Mammary epithelial cell (primary cell): ENCODE data around the gene PRR20G.

ENCODE experiments used
- EZH2 ChIP-seq: IDR thresholded peaks from 2 replicates; pipeline ENCODE4 v1.6.1; 2012; ENCODE audit warnings: low read length, inconsistent platforms, borderline replicate concordance
- TF ChIP-seq, protein P1 (sequence below), 2 donors: IDR thresholded peaks in 1 of 2; conservative IDR thresholded peaks in 1 of 2; 2 replicates each; pipeline ENCODE4 v1.5.1; 2011 to 2012; ENCODE audit warnings: inconsistent platforms in 2 of 2, low read length in 2 of 2, mild to moderate bottlenecking in 2 of 2, control low read depth in 1 of 2, low read depth in 1 of 2; ENCODE audit not compliant: insufficient read depth in 1 of 2; ENCODE audit errors: extremely low read depth in 1 of 2

DNA sequence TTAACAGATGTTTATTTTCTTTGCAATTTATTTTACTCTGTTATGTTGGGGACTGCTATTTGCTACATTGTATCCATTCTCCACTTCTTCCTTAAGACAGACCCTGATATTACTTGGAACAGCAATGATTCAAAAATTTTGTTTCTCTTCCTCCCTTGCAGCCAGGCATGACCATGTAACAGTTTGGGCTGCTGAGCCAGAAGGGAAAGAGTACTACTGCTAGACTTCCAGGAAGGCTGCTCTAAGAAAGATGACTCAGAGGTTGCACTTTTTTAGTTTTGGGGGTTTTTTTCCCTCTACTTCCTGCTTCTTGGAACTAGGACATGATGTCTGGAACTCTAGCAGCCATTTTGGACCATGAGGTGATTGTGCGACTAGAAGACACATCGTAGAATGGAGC, 10.3 kb downstream of the PRR20G start:
- TF ChIP-seq, protein P1, sequence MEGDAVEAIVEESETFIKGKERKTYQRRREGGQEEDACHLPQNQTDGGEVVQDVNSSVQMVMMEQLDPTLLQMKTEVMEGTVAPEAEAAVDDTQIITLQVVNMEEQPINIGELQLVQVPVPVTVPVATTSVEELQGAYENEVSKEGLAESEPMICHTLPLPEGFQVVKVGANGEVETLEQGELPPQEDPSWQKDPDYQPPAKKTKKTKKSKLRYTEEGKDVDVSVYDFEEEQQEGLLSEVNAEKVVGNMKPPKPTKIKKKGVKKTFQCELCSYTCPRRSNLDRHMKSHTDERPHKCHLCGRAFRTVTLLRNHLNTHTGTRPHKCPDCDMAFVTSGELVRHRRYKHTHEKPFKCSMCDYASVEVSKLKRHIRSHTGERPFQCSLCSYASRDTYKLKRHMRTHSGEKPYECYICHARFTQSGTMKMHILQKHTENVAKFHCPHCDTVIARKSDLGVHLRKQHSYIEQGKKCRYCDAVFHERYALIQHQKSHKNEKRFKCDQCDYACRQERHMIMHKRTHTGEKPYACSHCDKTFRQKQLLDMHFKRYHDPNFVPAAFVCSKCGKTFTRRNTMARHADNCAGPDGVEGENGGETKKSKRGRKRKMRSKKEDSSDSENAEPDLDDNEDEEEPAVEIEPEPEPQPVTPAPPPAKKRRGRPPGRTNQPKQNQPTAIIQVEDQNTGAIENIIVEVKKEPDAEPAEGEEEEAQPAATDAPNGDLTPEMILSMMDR (conservative IDR thresholded peaks at IDR 0.05 in 1 of 2, IDR thresholded peaks at IDR 0.05 in 1 of 2; ENCODE audit: extremely low read depth in 1 of 2, insufficient read depth in 1 of 2, low read depth in 1 of 2, low read length in 2 of 2) = no peak
- TF ChIP-seq EZH2 = no peak
